MM.1S (cell line): Measurements from ENCODE around the gene OR7D4.

ENCODE experiments used
- EZH2 ChIP-seq: fragments of 300-600 bp; sonication (generic); optimal IDR thresholded peaks from 2 replicates; pipeline ENCODE3; 2017; ENCODE audit warnings: low read depth, mild to moderate bottlenecking, antibody characterized with exemption, low read length, mixed read lengths
- TF ChIP-seq, protein P1 (sequence below): fragments of 300-600 bp; sonication (generic); IDR thresholded peaks from 2 replicates; pipeline ENCODE4 v1.5.1; 2016; ENCODE audit warnings: antibody characterized with exemption, low read length, mixed read lengths

DNA sequence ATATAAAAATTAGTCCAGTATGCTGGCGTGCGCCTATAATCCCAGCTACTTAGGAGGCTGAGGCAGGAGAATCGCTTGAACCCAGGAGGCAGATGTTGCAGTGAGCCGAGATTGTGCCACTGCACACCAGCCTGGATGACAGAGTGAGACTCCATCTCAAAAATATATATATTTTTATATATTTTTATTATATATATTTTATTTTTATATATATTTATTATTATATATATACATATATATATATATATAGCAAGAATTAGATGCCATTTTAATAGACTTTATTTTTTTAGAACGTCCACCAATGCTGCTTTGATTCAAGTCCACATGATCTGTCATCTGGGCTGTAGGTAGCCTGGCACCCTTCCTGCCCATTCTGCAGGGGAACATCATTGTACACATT, 44.1 kb downstream of the OR7D4 start:
- TF ChIP-seq EZH2: no peak
- TF ChIP-seq, protein P1, sequence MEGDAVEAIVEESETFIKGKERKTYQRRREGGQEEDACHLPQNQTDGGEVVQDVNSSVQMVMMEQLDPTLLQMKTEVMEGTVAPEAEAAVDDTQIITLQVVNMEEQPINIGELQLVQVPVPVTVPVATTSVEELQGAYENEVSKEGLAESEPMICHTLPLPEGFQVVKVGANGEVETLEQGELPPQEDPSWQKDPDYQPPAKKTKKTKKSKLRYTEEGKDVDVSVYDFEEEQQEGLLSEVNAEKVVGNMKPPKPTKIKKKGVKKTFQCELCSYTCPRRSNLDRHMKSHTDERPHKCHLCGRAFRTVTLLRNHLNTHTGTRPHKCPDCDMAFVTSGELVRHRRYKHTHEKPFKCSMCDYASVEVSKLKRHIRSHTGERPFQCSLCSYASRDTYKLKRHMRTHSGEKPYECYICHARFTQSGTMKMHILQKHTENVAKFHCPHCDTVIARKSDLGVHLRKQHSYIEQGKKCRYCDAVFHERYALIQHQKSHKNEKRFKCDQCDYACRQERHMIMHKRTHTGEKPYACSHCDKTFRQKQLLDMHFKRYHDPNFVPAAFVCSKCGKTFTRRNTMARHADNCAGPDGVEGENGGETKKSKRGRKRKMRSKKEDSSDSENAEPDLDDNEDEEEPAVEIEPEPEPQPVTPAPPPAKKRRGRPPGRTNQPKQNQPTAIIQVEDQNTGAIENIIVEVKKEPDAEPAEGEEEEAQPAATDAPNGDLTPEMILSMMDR: no peak
